AG04449 (cell line): ENCODE data around the gene PTCSC3.

Experiments
- CTCF ChIA-PET: fragments of 350-600 bp; formaldehyde crosslinking; extraction: SDS; loops from one replicate; lab custom pipeline; 2021; ENCODE audit warnings: antibody characterized with exemption; lab: Yijun Ruan, JAX
- POLR2A ChIA-PET: fragments of 400-600, 350-600 bp; formaldehyde crosslinking; extraction: SDS; loops from one replicate; lab custom pipeline; 2020; ENCODE audit warnings: antibody characterized with exemption, inconsistent platforms; lab: Yijun Ruan, JAX
- DNase-seq: peaks from one replicate; pipeline ENCODE4 v3.0.0-alpha.2; 2010; ENCODE audit warnings: low read depth, low spot score
- H3K4me3 ChIP-seq: 2 replicates; pipeline ENCODE4 v1.5.1; 2011; ENCODE audit warnings: low read depth, mild to moderate bottlenecking, control low read depth, low read length
- TF ChIP-seq, protein P1 (sequence below): IDR thresholded peaks from one replicate; pipeline ENCODE4 v1.5.1; 2011; ENCODE audit warnings: mild to moderate bottlenecking, moderate library complexity, low read length, control low read depth, inconsistent platforms; ENCODE audit not compliant: insufficient read depth; ENCODE audit errors: missing control alignments

Gene PTCSC3

DNA sequence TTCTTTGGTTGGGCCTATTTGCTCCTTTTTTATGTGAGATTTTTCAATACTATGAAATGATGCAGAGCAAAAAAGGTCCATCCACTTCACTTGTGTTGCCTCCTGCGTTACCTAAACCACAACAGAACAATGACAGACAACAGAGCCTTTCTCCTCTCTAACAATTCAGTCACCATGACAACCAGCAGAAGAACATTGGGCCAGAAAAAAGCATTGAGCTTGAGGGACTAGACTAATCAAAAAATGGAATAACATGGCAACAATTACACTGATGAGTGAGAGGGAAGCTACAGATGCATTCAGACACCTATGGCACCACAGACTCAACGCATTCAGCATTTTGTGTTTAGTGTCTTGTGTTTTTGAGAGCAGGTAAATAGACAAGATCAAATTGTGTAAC, 44.6 kb upstream of the PTCSC3 start:
- no peak for DNase-seq
- TF ChIP-seq, protein P1, sequence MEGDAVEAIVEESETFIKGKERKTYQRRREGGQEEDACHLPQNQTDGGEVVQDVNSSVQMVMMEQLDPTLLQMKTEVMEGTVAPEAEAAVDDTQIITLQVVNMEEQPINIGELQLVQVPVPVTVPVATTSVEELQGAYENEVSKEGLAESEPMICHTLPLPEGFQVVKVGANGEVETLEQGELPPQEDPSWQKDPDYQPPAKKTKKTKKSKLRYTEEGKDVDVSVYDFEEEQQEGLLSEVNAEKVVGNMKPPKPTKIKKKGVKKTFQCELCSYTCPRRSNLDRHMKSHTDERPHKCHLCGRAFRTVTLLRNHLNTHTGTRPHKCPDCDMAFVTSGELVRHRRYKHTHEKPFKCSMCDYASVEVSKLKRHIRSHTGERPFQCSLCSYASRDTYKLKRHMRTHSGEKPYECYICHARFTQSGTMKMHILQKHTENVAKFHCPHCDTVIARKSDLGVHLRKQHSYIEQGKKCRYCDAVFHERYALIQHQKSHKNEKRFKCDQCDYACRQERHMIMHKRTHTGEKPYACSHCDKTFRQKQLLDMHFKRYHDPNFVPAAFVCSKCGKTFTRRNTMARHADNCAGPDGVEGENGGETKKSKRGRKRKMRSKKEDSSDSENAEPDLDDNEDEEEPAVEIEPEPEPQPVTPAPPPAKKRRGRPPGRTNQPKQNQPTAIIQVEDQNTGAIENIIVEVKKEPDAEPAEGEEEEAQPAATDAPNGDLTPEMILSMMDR = no peak
- POLR2A ChIA-PET = interaction anchor here (0.6 kb wide), 1 partner anchor 166 kb away, joined by 3 read pairs; no protein-coding TSS in a partner anchor
- CTCF ChIA-PET = no interaction called here
- no peak overlapping the region for H3K4me3 ChIP-seq

DNA sequence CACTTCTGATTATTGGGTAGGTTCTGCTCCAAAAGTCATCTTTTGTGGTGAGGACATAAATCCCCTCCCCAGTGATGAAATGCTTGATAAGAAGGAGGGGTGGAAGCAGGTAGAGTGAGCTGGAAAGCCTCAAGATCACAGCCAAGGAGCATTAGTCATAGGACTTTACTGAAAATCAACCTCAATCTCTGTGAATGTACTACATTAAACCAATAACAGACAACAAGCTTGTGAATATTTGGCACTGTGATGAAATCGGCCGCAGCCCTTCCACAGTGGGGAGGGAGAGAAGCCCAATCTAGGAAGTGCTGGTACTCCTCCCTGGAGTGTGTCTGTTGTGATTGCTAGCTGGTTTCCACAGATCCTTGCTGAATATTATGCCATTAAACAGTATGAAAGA, 41.2 kb upstream of the PTCSC3 start:
- ChIA-PET POLR2A (no interaction called here), CTCF (interaction anchor here (1.3 kb wide), 1 partner anchor 147 kb away, joined by 3 read pairs; no protein-coding TSS in a partner anchor)
- TF ChIP-seq, protein P1 = no peak
- DNase-seq = no peak
- H3K4me3 ChIP-seq = no peak overlapping the region

DNA sequence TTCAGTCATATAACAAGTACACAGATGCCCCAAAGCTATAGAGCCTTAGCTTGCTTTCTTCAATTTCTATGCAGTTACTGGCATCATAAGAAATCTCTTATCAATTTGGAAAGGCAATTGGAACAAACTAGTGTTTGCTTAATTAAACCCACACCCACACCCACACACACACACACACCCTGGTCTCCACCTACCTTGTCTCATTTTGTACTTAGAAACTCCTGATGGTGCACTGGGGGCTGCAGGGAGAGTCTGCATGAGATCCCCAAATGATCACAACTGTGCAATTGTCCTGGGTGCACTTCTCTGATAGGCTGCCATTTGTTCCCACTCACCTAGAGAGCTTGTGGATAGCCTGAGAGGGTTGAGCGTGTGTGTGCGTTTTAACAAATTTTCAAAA, 40.5 kb upstream of the PTCSC3 start:
- CTCF ChIA-PET = no interaction called here
- no peak for DNase-seq
- TF ChIP-seq, protein P1 = no peak
- H3K4me3 ChIP-seq = no peak overlapping the region
- POLR2A ChIA-PET = no interaction called here

DNA sequence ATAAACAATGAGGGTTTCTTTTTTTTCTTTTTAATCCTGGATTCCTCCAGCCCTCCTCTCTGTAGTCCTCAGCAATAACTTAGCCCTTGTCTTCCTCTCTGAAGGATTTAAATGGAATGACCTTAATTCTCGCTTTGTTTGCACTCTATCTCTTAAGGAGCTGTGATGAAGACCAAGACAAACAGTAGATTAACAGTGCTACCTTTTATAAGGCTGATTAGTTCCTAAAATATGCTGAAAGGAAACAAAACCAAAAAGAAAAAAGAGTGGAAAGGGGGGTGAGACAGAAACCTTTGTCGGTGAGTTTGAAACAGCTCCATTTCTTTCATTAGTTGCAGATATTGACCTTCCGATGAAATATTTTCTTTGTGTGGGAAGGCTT, 38.7 kb upstream of the PTCSC3 start:
- CTCF ChIA-PET = no interaction called here
- TF ChIP-seq, protein P1 = no peak
- no peak for DNase-seq
- H3K4me3 ChIP-seq = no peak overlapping the region
- POLR2A ChIA-PET = no interaction called here

DNA sequence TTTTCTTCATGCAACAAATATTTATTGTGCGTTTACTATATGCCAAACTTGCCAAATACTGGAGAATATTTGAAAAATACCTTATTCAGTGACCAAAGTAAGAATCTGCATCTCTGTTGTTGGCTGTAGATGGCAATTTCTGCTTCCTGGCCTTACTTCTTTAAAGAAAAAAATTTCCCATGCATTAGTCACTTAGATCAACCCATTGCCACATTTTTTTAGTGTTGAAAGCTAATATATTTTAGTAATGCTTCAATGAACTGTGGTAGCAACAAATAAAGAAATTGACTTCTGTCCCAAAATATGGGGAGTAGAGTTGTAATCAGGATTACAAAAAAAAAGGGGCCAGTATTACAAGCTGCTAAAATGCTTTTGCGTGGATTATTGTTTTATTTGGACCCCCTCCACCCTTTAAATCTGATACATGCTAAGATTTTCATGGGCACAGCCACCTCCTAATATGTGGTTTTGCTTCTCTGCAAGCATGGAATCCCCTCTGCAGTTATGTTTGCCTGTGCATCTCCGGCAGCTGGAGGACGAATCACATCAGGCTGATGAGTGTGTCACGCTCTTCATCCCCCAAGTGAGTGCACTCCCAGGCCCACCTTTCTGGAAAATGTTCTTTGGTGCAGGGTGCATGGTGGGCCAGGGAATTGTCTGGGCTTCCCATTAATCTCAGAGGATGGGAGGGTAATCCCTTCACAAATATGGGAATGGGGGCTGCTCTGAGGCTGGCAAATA, 38.1 kb upstream of the PTCSC3 start:
- DNase-seq = no peak
- TF ChIP-seq, protein P1 = no peak
- ChIA-PET POLR2A (no interaction called here), CTCF (no interaction called here)
- no peak overlapping the region for H3K4me3 ChIP-seq

DNA sequence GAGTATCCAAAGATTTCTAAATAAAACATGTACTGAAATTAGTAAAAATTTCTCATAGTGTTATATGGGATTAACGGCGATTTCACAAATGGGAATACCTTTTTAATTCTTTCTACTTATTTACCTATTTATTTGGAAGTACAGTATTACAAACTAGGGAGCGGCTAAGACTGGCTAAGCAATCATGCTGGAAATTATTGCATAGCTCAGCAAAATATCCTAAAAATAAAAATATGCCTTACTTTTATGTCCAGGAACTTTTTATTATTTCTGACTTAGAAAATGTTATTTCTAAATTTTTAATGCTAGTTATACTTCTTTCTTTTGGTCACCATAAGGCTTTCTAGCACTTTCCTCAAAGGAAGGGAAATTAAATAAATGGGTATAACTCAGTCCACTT, 36.5 kb upstream of the PTCSC3 start:
- no peak for DNase-seq
- no peak overlapping the region for H3K4me3 ChIP-seq
- ChIA-PET CTCF (interaction anchor here (1.9 kb wide), 1 partner anchor 161 kb away, joined by 4 read pairs; no protein-coding TSS in a partner anchor), POLR2A (no interaction called here)
- TF ChIP-seq, protein P1 = no peak
